Erythroblast (primary cell): Measurements from ENCODE around the gene PTPRD.

Experiments
- GATA1 ChIP-seq: IDR thresholded peaks from 2 replicates; pipeline ENCODE4 v1.6.1; 2011; ENCODE audit warnings: low read depth, mild to moderate bottlenecking, control low read depth, low read length, moderate library complexity
- POLR2A ChIP-seq: IDR thresholded peaks from 2 replicates; pipeline ENCODE4 v1.6.1; 2011; ENCODE audit warnings: mild to moderate bottlenecking, low read length

DNA sequence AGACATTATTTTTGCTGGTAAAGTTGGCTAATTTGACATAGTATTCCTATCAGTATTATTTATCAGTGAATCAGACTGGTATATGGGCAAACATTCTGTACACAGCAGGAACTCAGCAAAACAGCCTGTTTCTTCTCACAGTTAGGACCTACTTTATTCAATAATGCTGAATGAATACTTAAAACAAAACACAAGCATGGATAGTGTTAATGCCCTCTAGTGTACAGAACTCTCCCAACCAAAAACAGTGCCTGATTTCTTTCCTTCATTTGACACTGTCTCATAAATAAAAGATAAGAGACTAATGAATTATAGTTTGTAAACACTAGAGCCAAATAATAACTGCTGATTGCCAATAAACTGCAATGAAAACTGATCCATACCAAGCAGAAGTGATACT lies 1113.3 kb downstream of the PTPRD start:
- no peak for TF ChIP-seq POLR2A
- TF ChIP-seq GATA1 = no peak
